ENCODE measurements around the gene EEF1AKMT3.

The EEF1AKMT3 gene

GRCh38 chr12:57772429-57773322 is at the start of gene EEF1AKMT3:
Gene EEF1AKMT3, plus strand, starts transcription at chr12:57772614. Its CDS starts 111 bp downstream, at chr12:57772725.
- no peak for DNase-seq (ENCODE audit: low read depth in 2 of 2)

DNA sequence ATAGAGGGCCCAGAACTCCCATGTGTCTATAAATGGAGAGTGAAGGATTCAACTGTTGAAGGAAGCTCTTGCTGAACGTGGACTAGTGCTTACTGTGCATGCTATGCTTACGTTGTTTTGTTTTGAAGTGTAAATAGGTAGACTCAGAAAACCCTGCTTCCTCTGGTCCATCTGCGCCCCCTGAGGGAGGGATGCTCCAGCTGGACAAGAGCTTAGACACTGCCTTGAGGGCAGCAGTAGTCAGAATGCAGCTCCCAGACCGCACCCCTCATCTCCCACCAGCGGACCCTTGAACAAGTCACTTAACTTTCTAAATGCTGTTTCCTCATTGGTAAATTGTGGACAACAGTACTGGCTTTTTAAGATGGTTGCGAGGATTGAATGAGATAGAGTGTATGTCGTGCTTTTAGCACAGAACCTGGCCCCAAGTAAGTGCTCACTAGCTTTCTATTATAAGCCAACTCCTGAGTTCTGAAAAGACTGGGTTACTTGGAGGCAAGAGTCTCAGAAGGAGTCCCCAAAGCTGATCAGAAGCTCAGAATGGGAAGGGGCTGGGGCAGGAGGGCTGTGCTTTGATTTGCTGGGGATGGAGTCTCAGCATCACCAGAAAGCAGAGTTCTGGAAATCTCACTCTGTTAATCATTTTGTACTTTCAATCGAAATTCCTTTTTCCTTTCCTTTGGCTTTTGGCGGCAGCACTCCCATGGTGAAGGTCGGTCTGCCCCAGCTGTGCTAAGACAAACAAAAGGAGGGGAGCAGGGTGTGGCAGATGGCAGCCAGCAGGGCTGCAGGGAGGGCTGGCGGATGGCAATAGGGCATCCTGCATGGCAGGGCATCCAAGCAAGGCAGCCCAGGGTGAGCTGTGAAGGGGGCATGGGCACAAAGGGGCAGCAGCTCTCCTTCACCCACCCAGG is 49.4 kb upstream of the EEF1AKMT3 start:
- DNase-seq (ENCODE audit: low read depth in 2 of 2), result no peak

GRCh38 chr12:57723630-57723962 is 48.8 kb upstream of the EEF1AKMT3 start:
- no peak for DNase-seq (ENCODE audit: low read depth in 2 of 2)

GRCh38 chr12:57724003-57724935 is 48.1 kb upstream of the EEF1AKMT3 start:
- no peak for DNase-seq (ENCODE audit: low read depth in 2 of 2)

GRCh38 chr12:57724936-57725740 is 47.3 kb upstream of the EEF1AKMT3 start:
- DNase-seq (ENCODE audit: low read depth in 2 of 2), result no peak

GRCh38 chr12:57725851-57726150 is 46.6 kb upstream of the EEF1AKMT3 start:
- no peak for DNase-seq (ENCODE audit: low read depth in 2 of 2)

- DNase-seq (ENCODE audit: low read depth in 2 of 2), result peak; percentile 67 to 70
Observed at GRCh38 chr12:57726151-57726883, 46.1 kb upstream of the EEF1AKMT3 start.

DNA sequence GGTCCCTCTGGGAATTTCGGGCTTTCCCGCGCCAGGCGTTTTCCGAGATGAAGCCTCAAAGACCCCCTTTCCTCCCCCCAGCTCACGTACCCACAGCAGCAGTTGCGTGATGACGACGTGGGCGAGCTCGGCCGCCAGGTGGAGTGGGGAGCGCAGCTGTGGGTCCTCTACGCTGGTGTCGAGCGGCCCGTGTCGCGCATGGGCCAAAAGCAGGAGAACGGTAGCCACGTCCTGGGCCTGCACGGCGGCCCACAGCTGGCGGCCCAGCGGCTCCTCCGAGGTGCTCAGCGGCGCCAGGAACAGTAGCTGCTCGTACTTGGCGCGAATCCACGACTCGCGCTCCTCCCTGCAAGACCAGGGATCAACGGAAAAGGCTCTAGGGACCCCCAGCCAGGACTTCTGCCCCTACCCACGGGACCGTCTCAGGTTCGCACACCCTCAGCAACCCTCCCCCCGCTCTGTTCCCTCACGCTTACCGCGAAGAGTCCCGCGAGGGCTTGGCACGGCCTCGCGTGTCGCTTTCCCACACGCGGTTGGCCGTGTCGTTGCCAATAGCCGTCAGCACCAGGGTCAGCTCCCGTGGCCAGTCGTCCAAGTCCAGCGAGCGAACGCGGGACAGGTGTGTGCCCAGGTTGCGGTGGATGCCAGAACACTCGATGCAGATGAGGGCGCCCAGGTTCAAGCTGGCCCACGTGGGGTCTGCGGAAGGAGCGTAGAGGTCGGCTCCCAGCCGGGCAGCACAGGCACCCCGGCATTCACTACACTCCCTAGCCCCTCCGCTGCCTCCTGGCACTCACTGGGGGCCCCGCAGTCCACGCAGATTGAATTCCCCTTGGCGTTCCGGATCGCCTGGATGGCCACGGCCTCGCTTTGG is 45.3 kb upstream of the EEF1AKMT3 start:
- no peak for DNase-seq (ENCODE audit: low read depth in 2 of 2)

DNA sequence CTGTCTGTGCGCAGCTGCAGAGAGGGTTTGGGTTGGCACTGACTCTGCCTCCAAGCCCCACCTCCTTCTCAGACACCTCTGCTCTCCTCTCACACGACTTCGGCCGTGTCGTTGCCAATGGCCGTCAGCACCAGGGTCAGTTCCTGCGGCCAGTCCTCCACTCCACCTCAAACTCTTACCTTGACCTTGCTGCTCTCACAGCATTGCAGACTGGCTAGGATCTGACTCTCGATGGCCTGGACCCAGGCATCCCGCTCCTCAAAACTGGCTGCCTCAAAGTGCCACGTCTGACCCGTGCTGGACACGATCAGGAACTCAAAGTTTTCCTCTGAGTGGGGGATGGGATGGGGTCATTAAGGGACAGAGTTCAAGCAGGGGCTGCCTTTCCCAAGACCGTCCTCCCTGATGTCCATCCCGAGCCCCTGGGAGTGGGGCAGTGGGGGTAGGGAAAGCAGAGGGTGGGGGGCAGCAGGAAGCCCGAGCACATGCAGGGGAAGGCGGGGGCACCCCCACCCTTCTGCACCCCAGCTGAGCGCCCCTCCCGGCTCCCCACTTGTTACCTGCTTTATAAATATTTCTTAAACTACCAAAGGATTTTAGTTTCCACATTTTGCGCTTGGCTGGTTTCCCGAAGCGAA is 44.5 kb upstream of the EEF1AKMT3 start:
- no peak for DNase-seq (ENCODE audit: low read depth in 2 of 2)

DNA sequence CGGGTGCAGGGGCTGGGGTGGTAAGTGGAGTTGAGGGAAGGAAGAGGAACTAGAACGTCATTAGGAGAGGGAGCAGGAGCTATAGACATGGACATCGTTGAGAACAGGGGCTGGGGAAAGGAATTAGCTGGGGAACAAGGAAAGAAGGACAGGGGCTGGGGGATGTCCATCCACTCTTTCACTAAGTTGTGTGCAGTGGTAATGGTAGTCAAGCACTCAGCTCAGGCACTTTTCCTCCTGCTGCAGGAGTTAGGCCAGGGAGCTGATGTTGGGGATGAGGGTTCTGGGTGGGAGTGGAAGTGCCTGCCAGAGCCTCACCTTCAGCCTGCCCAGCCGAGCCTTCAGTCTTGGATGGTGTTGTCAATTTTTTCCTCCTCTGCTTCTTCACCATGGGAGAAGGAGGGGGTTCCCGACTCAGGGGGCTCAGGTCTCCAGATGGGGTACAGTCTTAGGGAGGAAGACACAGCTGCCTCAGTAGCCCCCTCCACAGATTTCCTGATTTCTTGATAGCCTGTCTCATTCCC is 43.0 kb upstream of the EEF1AKMT3 start:
- no peak for DNase-seq (ENCODE audit: low read depth in 2 of 2)

DNA sequence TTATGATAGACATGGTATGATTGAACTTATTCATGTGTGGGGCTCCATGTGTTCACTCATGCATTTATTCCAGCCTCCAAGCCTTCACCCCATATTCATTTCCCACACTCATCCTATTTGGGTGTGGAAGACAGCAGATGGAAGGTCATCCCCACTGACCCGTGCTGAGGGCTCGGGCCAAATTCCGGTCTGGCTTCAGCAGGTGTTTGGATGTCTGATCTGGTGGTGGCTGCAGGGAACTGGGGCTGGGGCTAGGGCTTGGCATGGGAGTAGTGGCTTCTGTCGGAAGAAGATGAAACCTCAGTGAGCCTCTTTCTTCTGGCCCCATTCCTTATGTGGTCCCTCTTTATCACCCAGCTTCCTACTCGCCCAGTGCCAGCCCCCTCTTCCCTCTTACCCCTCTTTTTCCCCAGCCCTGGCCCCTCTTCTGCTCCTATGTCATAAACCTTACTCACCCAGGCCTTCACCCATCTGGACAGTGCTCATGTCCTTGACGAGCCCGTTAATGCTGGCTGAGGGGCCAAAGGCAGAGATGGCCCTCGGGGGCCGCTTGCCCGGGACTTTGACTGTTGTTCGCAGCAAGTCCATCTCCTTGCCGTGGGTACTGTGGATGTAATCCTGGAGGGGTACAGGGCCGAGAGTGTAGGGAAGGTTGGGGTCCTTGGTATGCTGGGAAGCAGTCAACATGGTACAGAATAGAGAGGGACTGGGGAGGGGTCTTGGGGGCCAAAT is 41.9 kb upstream of the EEF1AKMT3 start:
- DNase-seq (ENCODE audit: low read depth in 2 of 2), result no peak

DNA sequence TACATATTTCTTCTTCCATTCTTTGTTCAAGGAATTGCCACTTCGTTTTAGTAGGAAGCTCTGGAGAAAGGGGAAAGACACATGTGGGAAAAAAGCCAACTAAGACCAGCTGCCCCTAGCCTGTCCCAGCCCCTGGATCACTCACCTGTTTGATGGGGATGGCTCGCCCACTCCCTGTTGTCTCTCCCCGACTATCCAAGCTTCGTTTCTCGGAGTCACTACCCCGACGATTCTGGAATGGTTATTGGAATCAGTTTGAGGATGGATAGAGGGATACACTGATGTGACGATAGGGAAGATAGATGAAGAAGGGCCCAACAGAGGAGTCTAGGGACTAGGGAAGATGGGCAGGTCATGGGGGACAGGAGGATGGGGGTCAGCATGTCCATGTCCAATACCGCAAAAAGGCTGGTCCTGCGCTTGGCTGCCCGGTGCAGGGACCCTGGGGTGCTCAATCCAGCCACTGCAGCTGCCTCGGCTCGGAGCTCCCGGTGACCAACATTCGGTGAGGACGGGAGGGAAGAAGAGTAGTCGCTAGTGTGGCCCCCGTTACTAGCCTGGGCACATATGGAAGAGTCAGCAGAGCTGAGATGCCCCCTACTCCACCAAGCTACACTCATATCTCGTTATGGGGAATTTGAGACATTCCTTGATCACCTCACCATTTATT is 40.9 kb upstream of the EEF1AKMT3 start:
- DNase-seq (ENCODE audit: low read depth in 2 of 2), result no peak

DNA sequence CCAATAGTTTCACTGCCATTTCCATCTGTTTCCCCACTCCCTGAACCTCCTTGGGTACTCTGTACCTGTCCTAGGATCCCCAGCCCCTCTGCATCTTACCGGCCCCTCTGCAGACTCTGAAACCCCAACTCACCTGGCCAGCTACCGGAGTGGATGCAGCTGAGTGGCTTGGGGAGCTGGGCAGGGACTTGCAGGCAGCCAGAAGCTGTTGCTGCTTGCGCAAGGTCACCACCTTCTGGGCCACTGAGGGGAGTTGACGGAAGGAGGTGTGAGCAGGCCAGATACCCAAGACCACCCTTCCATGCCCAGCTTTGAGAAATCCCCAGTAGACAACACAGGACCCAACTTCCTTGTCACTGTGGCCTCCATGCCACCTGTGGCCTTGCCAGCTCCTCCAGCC is 40.1 kb upstream of the EEF1AKMT3 start:
- no peak for DNase-seq (ENCODE audit: low read depth in 2 of 2)

GRCh38 chr12:57732726-57733593 is 39.5 kb upstream of the EEF1AKMT3 start:
- no peak for DNase-seq (ENCODE audit: low read depth in 2 of 2)

GRCh38 chr12:57733928-57734327 is 38.5 kb upstream of the EEF1AKMT3 start:
- no peak for DNase-seq (ENCODE audit: low read depth in 2 of 2)

GRCh38 chr12:57734591-57734990 is 37.8 kb upstream of the EEF1AKMT3 start:
- DNase-seq (ENCODE audit: low read depth in 2 of 2), result no peak

Measured in fibroblast of skin of left quadriceps (primary cell).